ENCODE data around the gene GJC1. TPM values are rescaled to one million over a fixed set of nuclear protein-coding genes. Genes with fewer than 3 reads are reported as not detected.

The GJC1 gene
- total RNA-seq, 1 donor from 2014 or later, result 0.53 TPM

DNA sequence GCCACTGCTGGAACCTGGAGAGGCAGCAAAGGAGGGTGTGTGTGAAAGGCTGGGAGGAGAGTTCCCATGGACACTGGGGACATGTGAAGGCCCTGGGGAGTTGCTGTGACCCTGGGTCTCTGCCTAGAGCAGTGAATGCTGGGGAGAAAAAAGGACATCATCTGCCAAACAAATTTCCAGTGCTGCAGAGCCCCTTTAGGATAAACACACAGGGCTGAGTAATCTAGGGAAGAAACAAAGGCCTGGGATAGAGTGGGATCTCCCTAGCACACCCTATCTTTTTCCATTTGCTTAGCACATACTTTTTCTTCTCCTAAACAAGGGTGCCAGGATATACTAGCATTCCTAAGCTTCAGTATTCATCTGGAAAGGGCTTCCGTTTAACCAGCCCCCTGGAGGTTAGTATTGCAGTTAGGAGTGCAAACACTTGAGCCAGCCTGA lies 14.3 kb upstream of the GJC1 start:
- no peaks in the 10 kb centered on the region for H3K36me3 ChIP-seq (ENCODE audit: control insufficient read depth, insufficient read depth, low read length)
- FAIRE-seq, result no peak
- H3K27me3 ChIP-seq (ENCODE audit: control insufficient read depth, insufficient read depth, low read length), result no peaks in the 10 kb centered on the region
- DNase-seq (ENCODE audit: low read depth), result no peak
- no peak overlapping the region for H3K4me3 ChIP-seq (ENCODE audit: low read depth, low read length)
- TF ChIP-seq CTCF (IDR thresholded peaks at IDR 0.05; ENCODE audit: insufficient read depth, low read length, severe bottlenecking), result no peak

DNA sequence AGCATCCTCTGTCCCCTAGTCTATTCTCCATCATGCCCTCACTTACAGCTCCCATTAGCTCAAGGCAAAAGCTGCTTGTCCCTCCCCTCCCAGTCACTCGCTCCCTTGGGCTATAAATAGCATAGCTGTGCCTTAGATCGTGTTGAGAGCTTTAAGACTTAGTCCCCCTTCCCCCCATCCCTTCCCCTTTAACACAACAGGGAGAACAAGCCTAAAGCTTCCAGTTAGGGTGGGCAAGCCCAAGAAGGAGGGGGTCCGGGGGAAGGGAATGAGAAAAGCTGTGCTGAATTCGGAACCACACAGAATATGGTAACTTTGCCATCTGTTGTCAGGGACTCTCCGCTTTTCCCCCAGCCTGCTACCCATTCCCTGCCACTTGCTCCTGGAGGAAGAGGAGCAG lies 12.7 kb upstream of the GJC1 start:
- DNase-seq (ENCODE audit: low read depth), result no peak
- Histone ChIP-seq H3K36me3 (ENCODE audit: control insufficient read depth, insufficient read depth, low read length) (no peaks in the 10 kb centered on the region), H3K4me3 (ENCODE audit: low read depth, low read length) (no peak overlapping the region), H3K27me3 (ENCODE audit: control insufficient read depth, insufficient read depth, low read length) (no peaks in the 10 kb centered on the region)
- TF ChIP-seq CTCF (IDR thresholded peaks at IDR 0.05; ENCODE audit: insufficient read depth, low read length, severe bottlenecking), result no peak
- FAIRE-seq, result no peak

- H3K4me3 ChIP-seq (ENCODE audit: low read depth, low read length), result no peak overlapping the region
- no peak for FAIRE-seq
- TF ChIP-seq CTCF (IDR thresholded peaks at IDR 0.05; ENCODE audit: insufficient read depth, low read length, severe bottlenecking), result no peak
These were observed 10.8 kb upstream of the GJC1 start for GRCh38 chr17:44840936-44841335.

DNA sequence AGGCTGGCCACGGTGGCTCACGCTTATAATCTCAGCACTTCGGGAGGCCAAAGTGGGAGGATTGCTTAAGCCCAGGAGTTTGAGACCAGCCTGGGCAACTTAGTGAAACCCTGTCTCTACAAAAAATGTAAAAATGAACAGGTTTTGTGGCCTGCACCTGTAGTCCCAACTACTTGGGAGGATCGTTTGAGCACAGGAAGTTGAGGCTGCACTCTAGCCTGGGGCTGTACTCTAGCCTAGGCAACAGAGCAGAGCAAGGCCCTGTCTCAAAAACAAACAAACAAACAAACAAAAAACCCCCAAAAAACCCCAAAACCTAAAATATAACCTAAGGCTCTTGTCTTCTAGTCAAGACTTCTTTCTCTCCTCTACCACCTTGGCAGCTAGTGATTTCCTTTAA lies 10.2 kb upstream of the GJC1 start:
- no peaks in the 10 kb centered on the region for H3K36me3 ChIP-seq (ENCODE audit: control insufficient read depth, insufficient read depth, low read length)
- FAIRE-seq (no peak), DNase-seq (ENCODE audit: low read depth) (no peak)
- H3K27me3 ChIP-seq (ENCODE audit: control insufficient read depth, insufficient read depth, low read length), result no peaks in the 10 kb centered on the region
- H3K4me3 ChIP-seq (ENCODE audit: low read depth, low read length), result no peak overlapping the region
- no peak for TF ChIP-seq CTCF (IDR thresholded peaks at IDR 0.05; ENCODE audit: insufficient read depth, low read length, severe bottlenecking)

More at GRCh38 chr17:44840936-44841335, 10.8 kb upstream of the GJC1 start:
- no peaks in the 10 kb centered on the region for H3K27me3 ChIP-seq (ENCODE audit: control insufficient read depth, insufficient read depth, low read length)
- no peaks in the 10 kb centered on the region for H3K36me3 ChIP-seq (ENCODE audit: control insufficient read depth, insufficient read depth, low read length)
- no peak for DNase-seq (ENCODE audit: low read depth)

- no peak for DNase-seq (ENCODE audit: low read depth)
- no peaks in the 10 kb centered on the region for H3K27me3 ChIP-seq (ENCODE audit: control insufficient read depth, insufficient read depth, low read length)
- TF ChIP-seq CTCF (IDR thresholded peaks at IDR 0.05; ENCODE audit: insufficient read depth, low read length, severe bottlenecking), result no peak
- H3K36me3 ChIP-seq (ENCODE audit: control insufficient read depth, insufficient read depth, low read length), result no peaks in the 10 kb centered on the region
- FAIRE-seq, result no peak
- no peak overlapping the region for H3K4me3 ChIP-seq (ENCODE audit: low read depth, low read length)
These were observed 7.1 kb upstream of the GJC1 start for GRCh38 chr17:44837196-44837595.

DNA sequence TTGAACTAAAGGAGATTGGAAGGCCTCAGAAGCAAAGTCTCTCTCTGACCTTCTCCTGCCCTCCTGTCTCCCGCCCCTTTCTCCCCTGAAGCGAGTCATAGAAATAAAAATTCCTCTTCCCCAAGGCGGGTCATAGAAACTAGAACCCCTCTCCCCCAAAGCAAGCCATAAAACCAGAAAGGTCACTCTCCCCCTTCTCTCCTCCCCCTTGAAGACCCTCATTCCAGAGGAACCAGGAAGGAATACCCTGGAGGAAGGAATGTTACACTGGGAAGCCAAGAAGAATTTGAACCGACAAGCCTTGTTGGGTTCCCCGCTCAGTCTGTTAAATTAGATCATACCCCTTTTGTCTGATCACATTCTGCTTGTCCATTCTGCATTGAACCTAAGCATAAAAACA lies 2.7 kb upstream of the GJC1 start:
- H3K36me3 ChIP-seq (ENCODE audit: control insufficient read depth, insufficient read depth, low read length), result no peaks in the 10 kb centered on the region
- no peak for DNase-seq (ENCODE audit: low read depth)
- TF ChIP-seq CTCF (IDR thresholded peaks at IDR 0.05; ENCODE audit: insufficient read depth, low read length, severe bottlenecking), result no peak
- no peak for FAIRE-seq
- peaks cover 20% of the 10 kb centered on the region for H3K27me3 ChIP-seq (ENCODE audit: control insufficient read depth, insufficient read depth, low read length)
- no peak overlapping the region for H3K4me3 ChIP-seq (ENCODE audit: low read depth, low read length)

Data from bronchial epithelial cell (primary cell).